Astrocyte (in vitro differentiated cells and primary cell): ENCODE data around the gene MICAL1.

Source experiments
- EZH2 ChIP-seq: IDR thresholded peaks from 2 replicates; pipeline ENCODE4 v1.6.1; 2012; ENCODE audit warnings: mild to moderate bottlenecking, low read length, inconsistent platforms; ENCODE audit not compliant: insufficient read depth
- TF ChIP-seq, protein P1 (sequence below): IDR thresholded peaks from 2 replicates; pipeline ENCODE4 v1.5.1; 2011; ENCODE audit warnings: low read depth, mild to moderate bottlenecking, inconsistent platforms, low read length, moderate library complexity; ENCODE audit not compliant: insufficient read depth

DNA sequence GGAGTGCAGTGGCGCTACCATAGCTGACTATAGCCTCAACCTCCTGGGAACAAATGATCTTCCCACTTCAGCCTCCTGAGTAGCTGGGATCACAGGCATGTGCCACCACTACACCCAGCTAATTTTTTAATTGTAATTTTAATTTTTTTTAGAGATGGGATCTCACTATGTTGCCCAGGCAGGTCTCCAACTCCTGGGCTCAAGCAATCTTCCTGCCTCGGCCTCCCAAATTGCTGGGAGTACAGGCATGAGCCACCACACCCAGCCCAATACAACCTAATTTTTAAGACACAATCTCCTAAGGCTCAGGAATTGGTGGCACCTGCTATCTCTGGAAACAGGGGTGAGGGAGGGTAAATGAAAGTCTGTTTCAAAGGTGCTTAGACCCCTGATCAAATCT is 21.6 kb upstream of the MICAL1 start:
- TF ChIP-seq, protein P1, sequence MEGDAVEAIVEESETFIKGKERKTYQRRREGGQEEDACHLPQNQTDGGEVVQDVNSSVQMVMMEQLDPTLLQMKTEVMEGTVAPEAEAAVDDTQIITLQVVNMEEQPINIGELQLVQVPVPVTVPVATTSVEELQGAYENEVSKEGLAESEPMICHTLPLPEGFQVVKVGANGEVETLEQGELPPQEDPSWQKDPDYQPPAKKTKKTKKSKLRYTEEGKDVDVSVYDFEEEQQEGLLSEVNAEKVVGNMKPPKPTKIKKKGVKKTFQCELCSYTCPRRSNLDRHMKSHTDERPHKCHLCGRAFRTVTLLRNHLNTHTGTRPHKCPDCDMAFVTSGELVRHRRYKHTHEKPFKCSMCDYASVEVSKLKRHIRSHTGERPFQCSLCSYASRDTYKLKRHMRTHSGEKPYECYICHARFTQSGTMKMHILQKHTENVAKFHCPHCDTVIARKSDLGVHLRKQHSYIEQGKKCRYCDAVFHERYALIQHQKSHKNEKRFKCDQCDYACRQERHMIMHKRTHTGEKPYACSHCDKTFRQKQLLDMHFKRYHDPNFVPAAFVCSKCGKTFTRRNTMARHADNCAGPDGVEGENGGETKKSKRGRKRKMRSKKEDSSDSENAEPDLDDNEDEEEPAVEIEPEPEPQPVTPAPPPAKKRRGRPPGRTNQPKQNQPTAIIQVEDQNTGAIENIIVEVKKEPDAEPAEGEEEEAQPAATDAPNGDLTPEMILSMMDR, result no peak
- TF ChIP-seq EZH2, result no peak
